GM12875 (cell line): ENCODE measurements around the gene GOLT1B.

Experiments
- H3K4me3 ChIP-seq: one replicate; pipeline ENCODE4 v1.5.1; 2011; ENCODE audit warnings: low read depth, low read length, control low read depth
- CTCF ChIP-seq: IDR thresholded peaks from 2 replicates; pipeline ENCODE4 v1.5.1; 2011; ENCODE audit warnings: low read depth, mild to moderate bottlenecking, control low read depth, inconsistent platforms, low read length, moderate library complexity, borderline replicate concordance; ENCODE audit not compliant: insufficient read depth

GOLT1B gene

DNA sequence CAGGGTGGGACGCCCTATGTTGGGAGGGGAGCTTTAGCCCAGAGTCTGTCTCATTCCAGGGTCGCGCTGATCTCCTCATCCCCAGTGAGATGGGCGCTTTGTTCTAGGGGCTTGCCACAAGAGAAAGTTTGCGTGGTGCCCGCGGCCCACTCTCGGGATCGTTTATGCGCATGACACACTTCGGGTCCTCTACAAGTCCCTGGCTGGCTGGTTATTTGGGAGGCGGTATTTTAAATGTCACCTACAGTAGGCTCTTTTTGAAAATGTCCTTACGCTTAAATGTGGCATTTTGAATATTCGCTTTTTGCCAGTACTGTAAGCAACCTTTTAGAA lies 541 bp downstream of the GOLT1B start:
- H3K4me3 ChIP-seq = peak overlapping the region; percentile 77
- no peak for TF ChIP-seq CTCF

- H3K4me3 ChIP-seq = no peak overlapping the region
- no peak for TF ChIP-seq CTCF
Measured at GRCh38 chr12:21502872-21503271, 1.3 kb downstream of the GOLT1B start.

DNA sequence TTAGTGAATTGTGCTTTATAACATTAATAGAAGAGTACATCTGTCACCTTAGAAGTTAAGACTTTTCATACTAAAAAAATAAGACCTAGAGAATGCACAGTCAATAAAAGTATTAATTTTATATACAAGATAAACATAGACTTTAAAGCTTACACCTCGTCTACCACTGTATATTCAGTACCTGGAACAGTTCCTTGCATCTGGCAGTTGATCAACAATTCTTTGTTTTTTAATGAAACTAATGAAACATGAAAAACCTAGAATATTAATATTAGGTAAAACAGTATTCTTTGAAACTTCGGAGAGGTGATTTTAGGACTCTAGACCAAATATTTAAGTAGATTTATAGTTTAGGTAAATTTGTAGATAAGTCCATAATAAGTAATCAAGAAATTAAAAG lies 4.3 kb downstream of the GOLT1B start:
- TF ChIP-seq CTCF = no peak
- no peak overlapping the region for H3K4me3 ChIP-seq

- no peak for TF ChIP-seq CTCF
- H3K4me3 ChIP-seq = no peak overlapping the region
Measured at GRCh38 chr12:21507849-21508248, 6.3 kb downstream of the GOLT1B start.

GRCh38 chr12:21509768-21510167 lies 8.2 kb downstream of the GOLT1B start:
- H3K4me3 ChIP-seq = no peak overlapping the region
- no peak for TF ChIP-seq CTCF

DNA sequence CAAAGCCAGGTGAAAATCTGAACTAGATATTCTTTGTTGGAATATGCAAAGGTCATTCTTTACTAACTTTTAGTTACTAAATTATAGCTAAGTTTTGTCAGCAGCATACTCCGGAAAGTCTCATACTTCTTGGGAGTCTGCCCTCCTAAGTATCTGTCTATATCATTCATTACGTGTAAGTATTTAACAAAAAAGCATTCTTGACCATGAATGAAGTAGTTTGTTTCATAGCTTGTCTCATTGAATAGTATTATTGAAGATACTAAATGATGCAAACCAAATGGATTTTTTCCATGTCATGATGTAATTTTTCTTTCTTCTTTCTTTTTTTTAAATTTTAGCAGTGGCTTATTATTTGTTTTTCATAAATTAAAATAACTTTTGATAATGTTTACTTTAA lies 14.7 kb downstream of the GOLT1B start:
- TF ChIP-seq CTCF = no peak
- no peak overlapping the region for H3K4me3 ChIP-seq

DNA sequence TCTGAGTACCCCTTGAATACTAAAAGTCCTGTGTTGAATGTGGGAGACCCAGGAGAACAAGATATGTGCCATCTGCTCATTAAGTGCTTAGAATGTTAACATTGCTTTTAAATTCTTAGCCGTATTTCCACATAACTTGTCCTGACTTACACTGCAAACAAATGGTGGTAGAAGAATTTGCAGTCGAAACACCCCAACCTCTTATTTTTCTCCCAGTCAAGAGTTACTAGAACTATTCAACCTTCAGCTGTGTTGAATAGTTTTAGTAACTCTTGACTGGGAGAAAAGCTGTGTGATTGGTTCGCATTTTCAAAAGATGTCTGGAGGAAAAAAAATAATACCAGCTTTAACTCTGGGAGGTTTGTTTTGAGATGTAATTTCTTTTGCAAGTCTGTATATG lies 16.9 kb downstream of the GOLT1B start:
- H3K4me3 ChIP-seq = no peak overlapping the region
- no peak for TF ChIP-seq CTCF
